ENCODE data around the gene POLR2A. TPM values are rescaled to one million over a fixed set of nuclear protein-coding genes. Genes with fewer than 3 reads are reported as not detected.

POLR2A gene
- total and polyA plus RNA-seq, 9 donors = 26.7 to 110 (median 84.9) TPM

GRCh38 chr17:7437369-7437863 lies 46.8 kb upstream of the POLR2A start:
- Histone ChIP-seq H3K36me3 (no peaks in the 10 kb centered on the region), H3K27ac (no peak overlapping the region), H3K27me3 (no peaks in the 10 kb centered on the region), H3K4me1 (ENCODE audit: insufficient read depth) (peaks cover 4% of the 10 kb centered on the region), H3K4me3 (peak overlapping the region; percentile 9), H3K9me3 (no peaks in the 10 kb centered on the region)
- intact Hi-C loops (cut with DNase I) = loop anchor here in 2 of 4 donors (10.0 kb wide), 1 partner anchor 83 kb away; the partner anchor contains the start of genes KCTD11 (in 2 of the 2) and TMEM95 (in 2 of the 2)
- WGBS, 3 donors = 13 to 40% (median 22%) methylated on average over 14 to 31 of the region's 31 CpGs
- TF ChIP-seq POLR2A (IDR thresholded peaks at IDR 0.05) = no peak
- no peak for TF ChIP-seq CTCF (IDR thresholded peaks at IDR 0.05)
- no peak for TF ChIP-seq EP300 (IDR thresholded peaks at IDR 0.05)
- DNase-seq = peak in 1 of 5 donors; percentile 55

- no peak overlapping the region for H3K27ac ChIP-seq
- no peaks in the 10 kb centered on the region for H3K36me3 ChIP-seq
- peaks cover 4% of the 10 kb centered on the region for H3K4me1 ChIP-seq (ENCODE audit: insufficient read depth)
- DNase-seq = peak in 2 of 5 donors; percentile 52 to 62
- no peak overlapping the region for H3K4me3 ChIP-seq
- WGBS, 3 donors = 5 to 15% (median 10%) methylated on average over 46 to 48 of the region's 48 CpGs
- intact Hi-C loops (cut with DNase I) = loop anchor here in 2 of 4 donors (10.0 kb wide), 1 partner anchor 83 kb away; the partner anchor contains the start of genes KCTD11 (in 2 of the 2) and TMEM95 (in 2 of the 2)
- H3K27me3 ChIP-seq = no peaks in the 10 kb centered on the region
- H3K9me3 ChIP-seq = no peaks in the 10 kb centered on the region
- TF ChIP-seq CTCF (IDR thresholded peaks at IDR 0.05) (no peak), POLR2A (IDR thresholded peaks at IDR 0.05) (no peak), EP300 (IDR thresholded peaks at IDR 0.05) (no peak)
These were observed 46.1 kb upstream of the POLR2A start for GRCh38 chr17:7437950-7438614.

DNA sequence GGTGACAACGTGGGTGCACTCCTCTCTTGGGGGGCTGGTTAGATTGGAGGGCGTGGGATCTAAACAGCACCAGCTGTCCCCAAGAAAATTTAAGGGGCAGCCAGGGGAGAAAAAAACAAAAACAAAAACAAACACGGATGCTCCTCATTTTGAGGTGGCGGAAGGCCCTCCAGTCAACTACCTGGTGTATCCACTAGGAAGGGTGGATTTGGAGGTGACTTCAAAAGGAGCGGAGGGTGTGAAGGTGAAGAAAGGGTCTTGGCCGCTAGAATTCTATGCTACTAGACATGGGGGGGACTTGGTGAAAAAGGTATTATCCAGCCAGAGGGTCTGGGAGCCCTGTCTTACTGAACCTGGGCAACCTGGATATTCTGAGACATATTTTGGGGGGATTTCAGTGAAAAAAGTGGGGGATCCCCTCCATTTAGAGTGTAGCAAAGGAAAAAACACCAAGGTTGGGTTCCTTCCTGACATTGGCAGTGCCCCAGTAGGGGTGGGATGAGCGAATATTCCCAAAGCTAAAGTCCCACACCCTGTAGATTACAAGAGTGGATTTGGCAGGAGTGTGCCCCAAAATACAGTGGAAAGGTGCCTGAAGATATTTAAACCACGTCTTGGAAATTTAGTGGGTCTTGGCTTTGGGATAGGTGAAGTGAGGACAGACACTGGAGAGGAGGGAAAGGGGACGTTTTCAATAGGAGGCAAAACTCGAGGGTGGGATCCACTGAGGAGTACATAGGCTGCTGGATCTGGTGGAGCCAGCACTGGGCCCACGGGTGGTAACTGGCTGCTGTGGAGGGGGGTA lies 45.3 kb upstream of the POLR2A start:
- WGBS, 3 donors = 44 to 49% (median 48%) methylated on average over 11 of the region's 11 CpGs
- H3K27ac ChIP-seq = no peak overlapping the region
- H3K4me1 ChIP-seq (ENCODE audit: insufficient read depth) = peaks cover 4% of the 10 kb centered on the region
- intact Hi-C loops (cut with DNase I) = loop anchor here in 2 of 4 donors (1.0 to 10.0 kb wide), 2 partner anchors 20 to 84 kb away; partner anchors contain the start of genes KCTD11 (in 2 of the 2) and TMEM95 (in 2 of the 2)
- no peak for TF ChIP-seq EP300 (IDR thresholded peaks at IDR 0.05)
- no peak for TF ChIP-seq CTCF (IDR thresholded peaks at IDR 0.05)
- no peak for TF ChIP-seq POLR2A (IDR thresholded peaks at IDR 0.05)
- H3K9me3 ChIP-seq = no peaks in the 10 kb centered on the region
- H3K27me3 ChIP-seq = no peaks in the 10 kb centered on the region
- no peaks in the 10 kb centered on the region for H3K36me3 ChIP-seq
- H3K4me3 ChIP-seq = no peak overlapping the region
- no peak for DNase-seq

- H3K27ac ChIP-seq = peak within 1 kb of the TSS in 1 of 2 donors; percentile 24
- TF ChIP-seq POLR2A (IDR thresholded peaks at IDR 0.05) = no peak
- TF ChIP-seq CTCF (IDR thresholded peaks at IDR 0.05) = no peak
- TF ChIP-seq EP300 (IDR thresholded peaks at IDR 0.05) = no peak
- H3K4me3 ChIP-seq = peak within 1 kb of the TSS; percentile 18
- no peaks in the 10 kb centered on the region for H3K36me3 ChIP-seq
- no peaks in the 10 kb centered on the region for H3K9me3 ChIP-seq
- peaks cover 4% of the 10 kb centered on the region for H3K4me1 ChIP-seq (ENCODE audit: insufficient read depth)
- intact Hi-C loops (cut with DNase I) = loop anchor here in 3 of 4 donors (1.0 to 10.0 kb wide), 3 partner anchors 20 to 85 kb away; partner anchors contain the start of genes ZBTB4 (in 3 of the 3), KCTD11 (in 2 of the 3) and TMEM95 (in 2 of the 3)
- DNase-seq = no peak
- H3K27me3 ChIP-seq = no peaks in the 10 kb centered on the region
- WGBS, 3 donors = 1 to 2% (median 2%) methylated on average over 48 to 50 of the region's 50 CpGs
These were observed 44.6 kb upstream of the POLR2A start, which contains the start of gene FGF11 for GRCh38 chr17:7439462-7440112. Gene FGF11, plus strand, starts transcription at chr17:7439512. Its CDS starts 109 bp downstream, at chr17:7439621.

Measured in ovary (tissue), 9 donors.